Measurements from ENCODE around the gene ENOSF1.
"Not testable (repeated sequence)": the region's sequence is repeated elsewhere in the genome, so short reads cannot be mapped to it uniquely, and the experiment has no call there.

The ENOSF1 gene

DNA sequence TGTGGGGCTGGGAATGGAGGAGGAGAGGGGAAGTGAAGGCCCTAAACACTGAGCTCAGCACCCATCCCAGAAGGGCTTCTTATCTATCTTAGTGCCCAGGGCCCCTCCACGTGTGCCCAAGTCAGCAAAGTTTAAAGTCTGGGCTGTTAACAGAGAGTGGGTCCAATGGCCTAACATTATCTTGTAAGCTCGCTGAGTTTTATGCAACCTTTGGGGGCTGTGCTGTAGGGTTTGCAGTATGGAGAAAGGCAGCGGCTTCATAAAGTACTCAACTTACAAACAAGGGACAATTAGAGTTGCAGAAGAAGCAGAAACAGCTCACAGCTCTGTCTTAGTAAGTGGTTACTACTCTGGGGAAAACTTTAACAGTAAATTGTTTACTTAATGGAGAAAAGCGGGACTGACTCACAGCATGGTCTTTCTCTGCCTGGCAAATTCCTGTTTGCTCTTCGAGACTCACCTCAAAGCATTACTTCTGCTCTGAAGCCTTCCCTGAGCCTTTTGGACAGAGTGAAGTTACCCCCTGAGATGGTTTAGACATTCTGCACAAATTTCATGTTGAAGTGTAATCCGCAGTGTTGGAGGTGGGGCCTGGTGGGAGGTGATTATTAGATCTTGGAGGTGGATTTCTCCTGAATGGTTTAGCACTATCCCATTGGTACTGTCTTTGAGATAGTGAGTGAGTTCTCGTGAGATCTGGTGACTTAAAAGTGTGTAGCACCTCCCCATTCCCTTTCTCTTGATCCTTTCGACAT, 9.0 kb downstream of the ENOSF1 start:
- DNase-seq: no peak

DNA sequence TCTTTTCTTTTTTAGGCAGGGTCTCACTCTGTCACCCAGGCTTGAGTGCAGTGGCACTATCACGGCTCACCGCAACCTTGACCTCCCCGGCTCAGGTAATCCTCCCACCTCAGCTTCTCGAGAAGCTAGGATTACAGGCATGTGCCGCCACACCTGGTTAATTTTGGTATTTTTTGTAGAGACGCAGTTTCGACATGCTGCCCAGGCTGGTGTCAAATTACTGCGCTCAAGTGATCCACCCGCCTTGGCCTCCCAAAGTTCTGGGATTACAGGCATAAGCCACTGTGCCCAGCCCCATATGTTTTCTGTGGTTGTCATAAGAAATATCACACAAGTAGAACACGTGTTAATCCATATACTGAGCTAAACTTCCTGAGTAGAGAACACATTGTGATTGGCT, 14.6 kb downstream of the ENOSF1 start:
- no peak for DNase-seq

DNA sequence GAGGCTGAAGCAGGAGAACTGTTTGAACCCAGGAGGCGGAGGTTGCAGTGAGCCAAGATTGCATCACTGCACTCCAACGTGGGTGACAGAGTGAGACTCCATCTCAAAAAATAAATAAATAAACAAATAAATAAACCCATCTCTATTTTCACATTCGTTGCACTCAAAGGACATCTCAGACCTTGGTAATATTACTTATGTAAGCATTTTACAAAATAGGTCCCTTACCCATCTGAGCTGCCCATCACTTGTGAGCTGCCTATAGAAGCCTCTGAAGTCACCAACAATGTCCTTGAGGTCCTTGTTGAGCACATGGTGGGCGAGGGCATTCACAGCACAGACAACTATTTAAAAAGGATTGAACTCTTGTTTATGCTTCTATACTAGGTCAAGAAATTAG, 15.4 kb downstream of the ENOSF1 start:
- no peak for DNase-seq

DNA sequence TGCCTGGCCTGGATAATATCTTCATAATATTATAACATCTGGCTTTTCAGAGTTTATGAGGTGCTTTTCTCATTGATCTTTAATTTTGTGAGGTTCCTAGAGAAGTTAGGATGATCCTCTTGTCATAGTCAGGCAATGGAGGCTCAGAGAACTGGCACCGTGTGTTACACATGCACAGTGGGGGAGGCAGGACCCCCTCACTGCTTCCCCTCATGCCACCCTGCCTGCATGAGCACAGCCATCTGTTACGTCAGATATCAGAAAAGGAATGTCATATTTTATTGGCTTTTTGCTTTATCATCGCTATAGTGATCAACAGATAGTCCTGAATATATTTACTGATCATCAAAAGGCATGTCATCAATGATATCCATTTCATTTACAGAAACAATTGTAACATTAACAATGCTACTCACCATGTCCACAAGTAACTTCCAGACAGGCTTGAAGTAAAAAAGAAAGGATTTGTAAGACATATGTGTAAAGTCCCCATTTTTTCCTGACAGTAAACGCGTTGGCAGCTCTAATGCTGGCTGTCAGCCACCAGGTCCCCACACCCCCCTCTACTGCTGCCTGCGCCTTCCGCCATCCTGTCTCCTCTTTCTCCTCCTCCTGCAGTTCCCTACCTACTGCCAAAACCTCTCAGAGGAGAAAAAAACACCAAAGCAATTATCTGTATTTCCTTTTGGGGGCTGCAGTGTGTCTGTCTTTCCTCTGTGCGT, 18.8 kb downstream of the ENOSF1 start:
- DNase-seq: no peak

DNA sequence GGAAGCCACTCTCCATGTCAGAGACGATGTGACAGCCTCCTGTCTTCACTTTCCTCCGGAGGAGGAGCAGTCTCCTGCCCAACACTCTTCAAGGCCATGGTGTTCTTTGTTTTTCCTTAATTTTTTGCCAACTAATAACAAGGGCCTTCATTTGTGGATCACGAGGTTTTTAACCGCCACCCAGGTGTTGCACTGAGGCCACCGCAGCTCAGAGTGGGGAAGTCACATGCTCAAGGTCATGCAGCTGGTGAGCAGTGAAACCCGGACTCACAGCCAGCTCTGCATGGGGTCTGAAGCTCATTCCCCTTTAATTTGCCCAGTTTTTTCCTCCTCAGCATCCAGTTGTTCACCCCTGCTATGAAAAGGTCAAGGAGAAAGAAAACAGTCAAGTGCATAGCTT, 19.6 kb downstream of the ENOSF1 start:
- no peak for DNase-seq

DNA sequence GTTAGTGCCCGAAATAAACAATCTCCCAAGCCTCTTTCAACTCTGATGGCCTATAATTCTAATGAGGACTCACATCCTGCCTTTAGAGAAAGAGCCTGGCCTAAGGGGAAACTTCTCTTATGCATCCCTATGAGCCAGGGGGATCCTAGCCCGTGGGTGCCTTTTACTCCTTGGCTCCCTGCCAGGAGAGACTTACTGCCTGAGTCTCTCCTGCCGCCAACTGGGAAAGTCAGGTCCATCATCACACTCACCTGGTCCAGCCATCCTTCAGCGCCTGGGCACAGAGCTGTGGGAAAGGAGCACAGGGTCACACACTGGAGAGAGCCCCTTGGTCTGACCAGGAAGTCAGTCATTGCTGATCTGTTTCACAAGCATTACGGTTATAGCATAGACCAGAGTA, 24.1 kb downstream of the ENOSF1 start:
- DNase-seq: no peak

DNA sequence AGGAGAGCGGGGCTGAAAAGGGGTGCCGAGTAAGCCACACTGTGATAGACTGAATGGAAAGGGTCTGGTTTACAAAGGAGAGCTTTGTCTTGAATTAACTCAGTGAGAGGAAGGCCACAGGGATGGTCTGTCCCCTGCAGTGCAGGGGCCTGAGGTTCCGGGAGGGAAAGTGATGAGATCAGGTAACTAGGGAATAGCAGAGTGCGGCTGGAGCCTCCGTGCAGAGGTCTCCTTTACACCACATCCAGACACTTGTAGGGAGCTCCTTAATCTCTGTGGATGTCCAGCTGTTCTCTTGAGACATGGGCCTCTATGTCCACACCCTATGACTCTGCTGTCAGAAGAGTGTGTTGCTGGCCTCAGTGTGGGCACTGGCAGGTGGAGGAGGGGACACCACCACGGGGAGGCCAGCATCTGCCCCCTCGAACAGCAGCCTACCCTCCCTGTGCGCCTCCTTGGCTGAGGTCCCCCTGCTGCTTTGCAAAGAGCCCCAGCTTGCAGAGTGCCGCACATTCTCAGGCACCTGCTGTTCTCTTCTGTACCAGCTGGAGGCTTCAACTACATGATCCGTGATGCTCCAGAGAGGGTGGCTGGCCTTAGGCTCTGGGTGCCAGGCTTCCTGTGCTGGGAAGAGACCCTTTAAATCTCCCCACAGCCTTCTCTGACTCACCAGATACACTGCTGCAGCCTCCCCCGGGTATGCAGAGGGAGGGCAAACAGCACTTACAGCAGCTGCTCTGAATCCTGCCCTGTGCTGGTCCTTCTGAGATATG, 25.9 kb downstream of the ENOSF1 start:
- no peak for DNase-seq

DNA sequence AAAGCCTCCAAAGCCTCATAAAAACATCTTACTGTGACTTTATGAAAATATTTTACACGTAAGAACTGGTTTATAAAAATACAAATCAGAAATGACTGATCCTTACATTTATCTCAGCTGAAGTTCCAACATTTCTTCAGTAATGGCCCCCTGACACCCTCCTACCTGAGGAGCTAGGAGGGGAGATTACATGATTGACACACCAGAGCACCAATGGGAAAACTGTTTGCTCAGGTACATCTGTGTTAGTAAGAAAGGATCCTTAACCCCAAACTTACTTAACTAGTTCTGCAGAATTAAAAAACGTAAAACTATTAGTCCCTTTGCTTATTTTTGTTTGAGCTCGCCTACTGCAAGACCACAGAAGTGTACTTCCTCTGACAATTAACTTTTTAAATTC, 27.0 kb downstream of the ENOSF1 start:
- DNase-seq: no peak

DNA sequence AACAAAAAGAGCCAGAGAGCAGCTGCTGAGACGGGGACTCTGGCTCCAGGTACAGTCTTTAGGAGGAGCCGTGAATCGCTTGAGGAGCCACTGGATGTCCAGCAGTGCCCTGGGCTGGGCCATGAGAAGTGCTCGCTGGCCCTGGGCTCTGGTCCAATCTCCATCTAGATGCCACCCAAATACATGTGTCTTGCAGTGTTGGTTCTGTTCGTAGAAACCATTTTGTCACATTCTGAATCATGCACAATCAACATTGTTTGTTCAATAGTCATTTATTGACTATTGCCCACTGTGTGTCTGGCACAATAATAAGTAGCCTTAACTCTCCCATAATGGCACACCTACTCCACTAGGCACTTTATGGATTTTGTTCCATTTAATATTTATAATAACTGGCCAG, 28.9 kb downstream of the ENOSF1 start:
- no peak for DNase-seq

DNA sequence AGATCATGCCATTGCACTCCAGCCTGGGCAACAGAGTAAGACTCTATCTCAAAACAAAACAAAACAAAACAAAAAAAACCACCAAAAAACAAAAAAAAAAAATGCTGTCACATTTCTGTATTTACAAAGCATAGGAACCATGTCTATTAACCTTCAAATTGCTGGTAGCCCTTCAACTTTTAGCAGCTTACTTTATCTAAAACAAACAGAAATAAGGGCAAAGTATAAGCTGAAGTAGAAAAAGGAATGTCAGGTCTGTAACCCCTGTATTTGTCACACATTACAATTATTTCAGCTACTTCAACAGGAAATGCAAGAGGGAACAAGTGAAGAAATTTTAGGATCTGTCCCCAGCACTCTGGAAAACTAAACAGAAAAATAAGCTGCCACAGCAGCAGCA, 29.6 kb downstream of the ENOSF1 start:
- no peak for DNase-seq

DNA sequence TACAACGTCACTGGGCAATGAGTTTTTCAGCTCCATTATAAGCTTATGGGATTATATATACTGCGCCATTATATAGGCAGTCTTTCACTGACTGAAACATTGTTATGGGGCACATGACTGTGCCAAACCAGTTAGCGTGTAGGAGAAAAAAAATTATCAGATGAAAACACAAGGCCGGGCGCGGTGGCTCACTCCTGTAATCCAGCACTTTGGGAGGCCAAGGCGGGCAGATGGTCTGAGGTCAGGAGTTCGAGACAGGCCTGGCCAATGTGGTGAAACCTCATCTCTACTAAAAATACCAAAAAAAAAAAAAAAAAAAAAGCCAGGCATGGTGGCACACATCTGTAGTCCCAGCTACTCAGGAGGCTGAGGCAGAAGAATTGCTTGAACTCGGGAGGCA, 30.0 kb downstream of the ENOSF1 start:
- DNase-seq: not testable (repeated sequence)

DNA sequence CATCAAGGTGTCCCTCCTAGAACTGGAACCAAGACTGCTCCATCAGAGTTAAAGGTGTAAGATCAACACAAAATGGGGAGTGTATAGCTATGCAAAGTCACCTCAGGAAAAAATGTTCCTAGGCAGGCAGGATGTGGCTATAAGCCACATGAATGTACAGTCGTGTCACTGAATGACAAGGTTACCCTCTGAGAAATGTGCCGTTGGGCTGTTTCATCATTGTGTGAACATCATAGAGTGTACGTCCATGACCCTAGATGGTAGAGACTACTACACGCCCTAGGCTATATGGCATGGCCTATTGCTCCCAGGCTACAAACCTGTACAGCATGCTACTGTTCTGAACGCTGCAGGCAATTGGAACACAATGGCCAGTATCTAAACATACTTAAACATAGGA, 30.4 kb downstream of the ENOSF1 start:
- DNase-seq: no peak

DNA sequence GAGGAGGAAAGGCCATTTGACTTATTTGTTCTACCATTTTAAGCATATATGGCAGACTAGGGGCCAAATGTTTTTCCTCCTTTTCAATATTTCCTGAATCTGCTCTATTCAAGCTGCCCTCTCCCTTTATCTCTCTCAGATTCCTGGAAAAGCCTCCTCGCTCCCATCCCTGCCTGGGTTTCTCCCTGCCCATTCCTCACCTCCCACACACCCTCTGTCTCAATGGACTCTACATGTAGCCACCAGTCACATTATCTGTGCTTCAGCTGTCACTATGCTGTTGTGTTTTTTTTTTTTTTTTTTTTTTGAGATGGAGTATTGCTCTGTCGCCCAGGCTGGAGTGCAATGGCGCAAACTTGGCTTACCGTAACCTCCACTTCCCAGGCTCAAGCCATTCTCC, 32.0 kb downstream of the ENOSF1 start:
- DNase-seq: no peak

DNA sequence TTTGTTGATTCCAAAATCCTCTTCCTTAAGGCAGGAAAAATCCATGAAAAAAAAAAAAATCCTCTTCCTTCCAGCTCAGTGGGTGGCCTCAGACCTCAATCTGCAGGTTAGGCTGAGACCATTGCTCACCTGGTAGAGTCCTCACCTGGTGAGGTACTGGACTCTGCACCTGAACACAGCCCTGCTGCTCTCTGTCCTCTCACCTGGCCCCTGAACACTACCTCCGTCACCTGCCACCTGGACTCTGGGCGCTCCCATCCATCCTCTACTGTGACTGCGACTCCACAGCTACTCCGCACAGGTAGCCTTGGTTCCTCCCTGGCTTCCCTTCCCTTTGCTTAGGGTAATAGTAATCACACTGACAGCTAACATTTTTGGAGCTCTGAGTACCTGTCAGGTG, 32.9 kb downstream of the ENOSF1 start:
- no peak for DNase-seq

DNA sequence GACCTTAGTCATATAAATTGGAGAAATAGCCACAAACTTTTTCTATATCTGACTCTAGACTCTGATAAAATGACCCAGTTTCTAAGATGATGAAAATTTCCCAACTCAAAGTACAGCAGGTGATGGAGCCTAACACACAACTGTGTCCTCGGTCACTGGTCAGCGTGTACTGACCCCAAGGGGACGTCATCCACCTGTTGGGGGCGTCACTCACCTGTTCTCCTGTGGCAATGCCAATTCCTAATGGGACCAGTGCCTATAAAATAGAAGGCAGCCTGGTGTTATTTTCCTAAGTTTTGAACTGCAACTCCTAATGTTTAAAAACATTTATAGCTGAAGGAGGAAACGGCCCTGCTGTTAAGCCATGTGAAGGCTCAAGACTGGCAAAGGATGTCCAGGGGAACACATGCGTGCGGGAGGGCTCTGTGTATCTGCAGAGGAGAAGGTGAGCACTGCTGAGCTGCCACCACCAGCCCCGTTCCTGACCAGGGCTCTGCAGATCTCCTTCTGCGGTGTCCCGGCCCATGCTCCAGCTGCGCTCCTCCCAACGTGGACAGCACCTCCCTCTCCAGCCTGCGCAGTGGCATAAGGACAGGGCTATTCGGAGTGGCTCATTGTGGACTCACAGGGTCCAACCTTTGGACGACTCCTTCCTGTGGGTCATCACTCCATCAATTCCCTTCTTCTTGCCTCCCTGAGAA, 33.8 kb downstream of the ENOSF1 start:
- DNase-seq: no peak

DNA sequence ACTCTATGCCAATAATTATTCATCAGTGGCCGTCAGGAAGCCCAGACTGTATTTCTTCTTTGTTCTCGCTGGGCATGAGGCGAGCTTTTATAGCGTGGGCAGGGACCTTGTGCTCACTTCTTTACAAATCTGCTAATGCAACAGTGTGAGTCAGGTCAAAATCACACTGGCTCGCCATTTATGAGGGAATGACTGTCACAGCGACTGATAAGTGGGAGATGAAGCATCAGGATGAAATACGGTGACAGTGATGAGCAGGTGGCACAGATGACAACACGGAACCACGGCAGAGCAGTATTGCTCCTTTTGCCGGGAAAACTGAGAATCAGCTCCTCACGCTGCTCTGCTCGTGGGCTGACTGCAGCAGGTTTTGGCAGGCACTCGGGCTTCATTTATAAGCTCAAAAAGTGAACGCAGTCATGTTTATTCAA, 34.5 kb downstream of the ENOSF1 start:
- DNase-seq: no peak

DNA sequence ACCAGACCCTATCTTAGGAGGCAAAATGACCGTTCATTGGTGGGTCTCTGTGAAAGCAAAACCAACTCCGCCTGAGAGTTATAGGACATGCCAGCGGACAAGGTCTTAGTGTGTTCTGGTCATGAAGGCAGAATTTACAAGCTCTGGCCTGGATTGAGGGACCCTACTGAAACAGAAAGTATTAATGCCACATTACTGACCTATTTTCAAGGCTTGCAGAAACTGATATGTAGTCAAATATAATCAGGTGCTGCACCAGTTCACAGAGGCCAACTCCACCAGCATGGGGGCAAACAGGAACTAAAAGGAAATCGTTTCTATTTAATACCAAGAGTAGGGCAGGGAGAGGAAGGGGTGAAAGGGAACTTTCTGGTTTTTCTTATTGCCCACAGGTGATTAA, 35.3 kb downstream of the ENOSF1 start:
- DNase-seq: no peak

DNA sequence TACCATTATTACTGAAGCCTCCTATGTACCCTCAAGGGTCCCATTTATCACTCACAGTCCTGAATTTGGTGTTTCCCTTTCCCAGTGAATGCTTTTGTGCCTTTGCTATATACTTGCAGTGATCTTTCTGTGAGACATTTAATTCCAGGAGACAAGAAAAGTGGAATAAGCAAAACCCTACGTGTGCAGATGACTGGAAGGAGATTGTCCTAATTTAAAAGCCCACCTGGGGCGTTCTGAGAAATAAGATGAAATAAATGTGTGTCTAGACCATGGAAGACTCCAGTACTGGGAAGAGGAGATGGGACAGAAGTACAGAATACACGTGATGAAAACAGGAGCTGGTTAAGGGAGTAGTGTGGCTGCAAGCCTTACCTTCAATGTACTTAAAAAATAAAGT, 35.7 kb downstream of the ENOSF1 start:
- no peak for DNase-seq

DNA sequence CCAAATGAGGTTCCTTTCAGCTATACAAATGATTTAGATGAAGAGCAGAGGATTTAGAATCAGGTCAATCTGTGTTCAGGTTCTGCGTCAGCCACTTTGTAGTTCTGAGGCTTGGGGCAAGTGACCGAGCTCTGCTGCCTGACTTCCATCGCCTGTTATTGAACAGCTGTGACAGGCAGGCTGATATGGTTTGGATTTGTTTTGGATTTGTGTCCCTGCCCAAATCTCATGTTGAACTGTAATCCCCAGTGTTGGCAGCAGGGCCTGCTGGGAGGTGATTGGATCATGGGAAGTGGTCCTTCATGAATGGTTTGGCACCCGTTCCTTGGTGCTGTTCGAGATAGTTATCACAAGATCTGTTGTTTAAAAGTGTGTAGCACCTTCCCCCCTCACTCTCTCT, 36.4 kb downstream of the ENOSF1 start:
- no peak for DNase-seq

DNA sequence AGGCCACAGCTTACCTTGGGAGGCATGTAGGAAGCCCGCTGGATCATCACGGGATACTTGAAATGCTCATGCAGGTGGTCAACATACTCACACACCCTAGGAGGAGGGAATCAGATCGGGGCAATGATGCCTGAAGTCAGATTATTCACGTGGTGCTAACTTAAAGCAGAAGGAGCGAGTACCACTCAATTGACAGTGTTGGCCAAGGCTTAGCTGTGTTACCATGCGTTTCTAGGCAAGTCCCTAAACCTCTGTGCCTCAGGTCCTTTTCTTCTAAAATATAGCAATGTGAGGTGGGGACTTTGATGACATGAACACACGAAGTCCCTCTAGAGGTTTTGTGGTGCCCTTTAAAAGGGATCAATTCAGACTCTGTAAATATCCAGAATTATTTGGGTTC, 37.1 kb downstream of the ENOSF1 start:
- DNase-seq: no peak

DNA sequence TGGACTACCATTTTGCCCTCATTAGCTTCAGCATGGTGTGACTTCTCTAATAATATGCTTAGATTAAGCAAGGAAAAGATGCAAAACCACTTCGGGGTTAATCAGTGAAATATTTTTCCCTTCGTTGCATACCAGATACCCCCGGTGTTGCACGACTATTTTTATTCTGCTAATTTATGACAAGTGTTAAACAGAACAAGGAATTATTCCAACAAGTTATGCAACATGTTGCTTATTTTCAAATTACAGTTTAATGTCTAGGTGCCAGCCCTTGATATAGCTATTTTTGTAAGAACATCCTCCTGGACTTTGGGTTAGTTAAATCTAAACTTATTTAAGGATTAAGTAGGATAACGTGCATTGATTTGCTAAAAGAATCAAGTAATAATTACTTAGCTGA, 38.7 kb downstream of the ENOSF1 start:
- DNase-seq: no peak

DNA sequence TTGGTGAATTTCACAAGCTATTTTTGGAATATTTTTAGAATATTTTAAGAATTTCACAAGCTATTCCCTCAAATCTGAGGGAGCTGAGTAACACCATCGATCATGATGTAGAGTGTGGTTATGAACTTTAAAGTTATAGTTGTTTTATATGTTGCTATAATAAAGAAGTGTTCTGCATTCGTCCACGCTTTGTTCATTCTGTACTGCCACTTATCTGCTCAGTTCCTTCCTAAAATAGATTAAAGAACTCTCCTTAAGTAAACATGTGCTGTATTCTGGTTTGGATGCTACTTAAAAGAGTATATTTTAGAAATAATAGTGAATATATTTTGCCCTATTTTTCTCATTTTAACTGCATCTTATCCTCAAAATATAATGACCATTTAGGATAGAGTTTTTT, 39.1 kb downstream of the ENOSF1 start:
- no peak for DNase-seq

DNA sequence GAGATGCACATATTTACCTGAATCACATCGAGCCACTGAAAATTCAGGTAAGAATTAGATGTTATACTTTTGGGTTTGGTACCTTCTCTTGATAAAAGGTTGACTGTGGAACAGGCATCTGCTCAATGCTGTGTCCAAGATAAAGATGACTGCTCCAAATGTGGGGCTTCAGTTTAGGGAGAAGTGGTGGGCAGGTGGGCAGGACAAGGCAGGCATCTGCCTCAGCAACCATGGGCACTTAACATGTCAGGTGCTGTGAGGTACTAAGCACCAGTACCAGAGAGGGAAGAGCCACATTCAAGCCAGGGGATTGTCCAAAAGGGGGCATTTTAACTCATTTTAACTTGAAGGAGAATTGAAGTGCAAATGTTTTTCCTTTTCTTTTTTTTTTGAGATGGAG, 41.0 kb downstream of the ENOSF1 start:
- no peak for DNase-seq
